Measurements from ENCODE around the gene NFIB. TPM values are rescaled to one million over a fixed set of nuclear protein-coding genes. Genes with fewer than 3 reads are reported as not detected.

Gene NFIB
- 4.4 and 8.2 TPM in 2 replicates for total RNA-seq

DNA sequence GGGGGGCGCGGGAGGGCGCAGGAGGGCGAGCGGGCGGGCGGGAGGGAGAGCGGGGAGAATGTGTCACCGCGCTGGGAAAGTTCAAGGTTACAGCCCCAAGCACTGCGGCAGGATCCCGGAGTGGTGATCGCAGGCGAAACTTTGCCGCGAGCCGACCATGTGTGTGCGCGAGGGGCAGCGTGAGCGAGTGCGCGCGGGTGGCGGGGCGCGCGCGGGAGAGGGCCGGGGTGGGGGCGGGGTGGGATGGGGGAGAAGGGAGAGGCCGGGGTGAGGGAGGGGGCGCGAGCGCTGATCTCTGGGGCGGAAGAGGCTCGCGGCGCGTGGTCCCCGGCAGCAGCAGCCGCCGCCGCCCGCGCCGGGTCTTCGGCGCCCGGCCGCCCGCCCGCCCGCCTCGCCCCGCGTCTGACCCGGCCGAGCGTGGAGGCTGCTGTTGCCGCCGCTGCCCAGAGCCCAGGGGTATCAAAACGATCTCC, at the start of gene NFIB:
Gene NFIB (minus strand): TSS at position 191 of the 473 bp plus-strand sequence. CDS start 630 bp downstream, outside the sequence.

